A673 (cell line): ENCODE data around the gene RNF149. TPM values are rescaled to one million over a fixed set of nuclear protein-coding genes. Genes with fewer than 3 reads are reported as not detected.
"Not testable (repeated sequence)": the region's sequence is repeated elsewhere in the genome, so short reads cannot be mapped to it uniquely, and the experiment has no call there.

Experiments
- BruUV-seq: library from RNA; stranded (reverse); fragments of 400-500 nt; replicated peaks from 2 replicates; lab custom pipeline; 2021; lab: Mats Ljungman, UMichigan
- CTCF ChIA-PET: fragments of 300-600 bp; sonication (Branson Sonifier 250); formaldehyde crosslinking; loops from one replicate; lab custom pipeline; 2022; ENCODE audit warnings: antibody characterized with exemption; lab: Charles Lee
- POLR2A ChIA-PET: fragments of 300-600 bp; sonication (Branson Sonifier 250); formaldehyde crosslinking; loops from one replicate; lab custom pipeline; 2022; ENCODE audit warnings: antibody characterized with exemption; ENCODE audit not compliant: low non-redundant PET; lab: Charles Lee
- DNase-seq: peaks from one replicate; pipeline ENCODE4 v3.0.0-alpha.2; 2015; ENCODE audit warnings: low spot score
- H3K27ac ChIP-seq: fragments of 200-600 bp; sonication (generic); 2 replicates; pipeline ENCODE4 v1.5.1; 2016; ENCODE audit warnings: mixed run types, low read depth, mild to moderate bottlenecking, mixed read lengths, antibody characterized with exemption, low read length; ENCODE audit not compliant: poor library complexity, severe bottlenecking
- H3K27me3 ChIP-seq: fragments of 200-600 bp; sonication (generic); replicated peaks from 2 replicates; pipeline ENCODE4 v1.6.1; 2017; ENCODE audit warnings: mixed run types, low read depth, mild to moderate bottlenecking, mixed read lengths, antibody characterized with exemption, low read length; ENCODE audit not compliant: insufficient read depth, poor library complexity
- H3K36me3 ChIP-seq: fragments of 200-600 bp; sonication (generic); 2 replicates; pipeline ENCODE4 v1.6.1; 2016; ENCODE audit warnings: mixed run types, mild to moderate bottlenecking, mixed read lengths, antibody characterized with exemption, low read length; ENCODE audit not compliant: insufficient read depth, poor library complexity, severe bottlenecking
- H3K4me1 ChIP-seq: fragments of 200-600 bp; sonication (generic); 2 replicates; pipeline ENCODE4 v1.6.1; 2017; ENCODE audit warnings: mixed run types, mild to moderate bottlenecking, mixed read lengths, antibody characterized with exemption, low read length; ENCODE audit not compliant: insufficient read depth, poor library complexity, severe bottlenecking
- H3K4me3 ChIP-seq: fragments of 200-600 bp; sonication (generic); 2 replicates; pipeline ENCODE4 v1.5.1; 2016; ENCODE audit warnings: low read depth, mixed run types, mild to moderate bottlenecking, mixed read lengths, low read length; ENCODE audit not compliant: poor library complexity, severe bottlenecking
- H3K9me3 ChIP-seq: fragments of 200-600 bp; sonication (generic); 2 replicates; pipeline ENCODE4 v1.6.1; 2016; ENCODE audit warnings: mixed run types, low read depth, mild to moderate bottlenecking, mixed read lengths, antibody characterized with exemption, low read length; ENCODE audit not compliant: poor library complexity, severe bottlenecking
- CTCF ChIP-seq: fragments of 300-800, 200-600 bp; sonication (generic); conservative IDR thresholded peaks from 2 replicates; pipeline ENCODE4 v1.5.1; 2017; ENCODE audit warnings: low read depth, mild to moderate bottlenecking, antibody characterized with exemption, low read length, moderate library complexity, mixed read lengths
- EZH2 ChIP-seq: fragments of 200-600 bp; sonication (generic); IDR thresholded peaks from 2 replicates; pipeline ENCODE4 v1.6.1; 2017; ENCODE audit warnings: borderline replicate concordance, low read depth, mild to moderate bottlenecking, mixed read lengths, antibody characterized with exemption, low read length; ENCODE audit not compliant: poor library complexity, severe bottlenecking
- intact Hi-C: fragments of 100-400 bp; cut with micrococcal nuclease; formaldehyde crosslinking; loops from one replicate; pipeline ENCODE4 v1.10.0; 2022; ENCODE audit not compliant: unreplicated experiment
- total RNA-seq: library from RNA; stranded (reverse); gene quantifications from 2 replicates; pipeline ENCODE4 v1.2.3, GENCODE V29; 2021

RNF149 gene
- total RNA-seq, 1 experiment from 2014 or later = 26.8 TPM

GRCh38 chr2:101252408-101253012 is 56.0 kb downstream of the RNF149 start, which contains the start of gene CNOT11:
Gene CNOT11, plus strand, starts transcription at chr2:101252886. Its CDS starts 79 bp downstream, at chr2:101252965.
- DNase-seq = peak; percentile 99
- CTCF ChIA-PET = no interaction called here
- Histone ChIP-seq H3K27ac (peak within 1 kb of the TSS; percentile 95), H3K36me3 (no peaks in the 10 kb centered on the region), H3K4me1 (peaks cover 4% of the 10 kb centered on the region), H3K4me3 (peak within 1 kb of the TSS; percentile 99), H3K9me3 (no peaks in the 10 kb centered on the region), H3K27me3 (no peaks in the 10 kb centered on the region)
- TF ChIP-seq CTCF (no peak), EZH2 (no peak)
- POLR2A ChIA-PET = interaction anchor here (0.6 kb wide), 1 partner anchor 514 kb away, joined by 4 read pairs; no protein-coding TSS in a partner anchor
- intact Hi-C loops = no loop called here
- no TSS peak for BruUV-seq

- CTCF ChIA-PET = no interaction called here
- Histone ChIP-seq H3K4me1 (peaks cover 4% of the 10 kb centered on the region), H3K36me3 (no peaks in the 10 kb centered on the region), H3K27ac (peak overlapping the region; percentile 95), H3K27me3 (no peaks in the 10 kb centered on the region), H3K9me3 (no peaks in the 10 kb centered on the region), H3K4me3 (peak overlapping the region; percentile 99)
- TSS peak; percentile 75 for BruUV-seq
- intact Hi-C loops = no loop called here
- no peak; the same call in 1 of the 2 replicates for TF ChIP-seq CTCF
- TF ChIP-seq EZH2 = no peak
- DNase-seq = peak; percentile 7
- POLR2A ChIA-PET = no interaction called here
Observed at GRCh38 chr2:101251844-101252407, 56.6 kb downstream of the RNF149 start.

- H3K36me3 ChIP-seq, H3K4me3 ChIP-seq, DNase-seq, BruUV-seq, H3K9me3 ChIP-seq, CTCF ChIA-PET, H3K4me1 ChIP-seq, H3K27me3 ChIP-seq, intact Hi-C loops, POLR2A ChIA-PET, H3K27ac ChIP-seq: not testable (repeated sequence)
Observed at GRCh38 chr2:101251246-101251781, 57.2 kb downstream of the RNF149 start.
